GM23248 (cell line): ENCODE results near the gene ACAP2. TPM values are rescaled to one million over a fixed set of nuclear protein-coding genes. Genes with fewer than 3 reads are reported as not detected.
A peak's percentile ranks its signal among the peaks of the same experiment; 100 is the strongest.

Experiments used
- DNase-seq: peaks from one replicate; pipeline ENCODE4 v3.0.0-alpha.2; 2015
- H2AFZ ChIP-seq: fragments of 200-600 bp; sonication (generic); 2 replicates; pipeline ENCODE4 v1.6.1; 2016; ENCODE audit warnings: antibody characterized with exemption
- H3F3A ChIP-seq: fragments of 200-600 bp; sonication (generic); 2 replicates; pipeline ENCODE4 v1.6.1; 2016; ENCODE audit warnings: mild to moderate bottlenecking, antibody characterized with exemption, mixed run types; ENCODE audit not compliant: insufficient read depth
- H3K27ac ChIP-seq: fragments of 200-600 bp; sonication (generic); 2 replicates; pipeline ENCODE4 v1.5.1; 2016; ENCODE audit warnings: mild to moderate bottlenecking
- H3K27me3 ChIP-seq: fragments of 200-600 bp; sonication (generic); replicated peaks from 2 replicates; pipeline ENCODE4 v1.6.1; 2016; ENCODE audit warnings: mild to moderate bottlenecking; ENCODE audit not compliant: insufficient read depth
- H3K36me3 ChIP-seq: fragments of 200-600 bp; sonication (generic); 2 replicates; pipeline ENCODE4 v1.6.1; 2016; ENCODE audit warnings: low read depth, mild to moderate bottlenecking
- H3K4me1 ChIP-seq: fragments of 200-600 bp; sonication (generic); 2 replicates; pipeline ENCODE4 v1.6.1; 2016; ENCODE audit warnings: mild to moderate bottlenecking; ENCODE audit not compliant: insufficient read depth
- H3K4me2 ChIP-seq: fragments of 200-600 bp; sonication (generic); one replicate; pipeline ENCODE4 v1.6.1; 2016; ENCODE audit warnings: mild to moderate bottlenecking; ENCODE audit not compliant: unreplicated experiment
- H3K4me3 ChIP-seq: fragments of 200-600 bp; sonication (generic); 2 replicates; pipeline ENCODE4 v1.5.1; 2016; ENCODE audit warnings: mild to moderate bottlenecking
- H3K79me2 ChIP-seq: fragments of 200-600 bp; sonication (generic); 2 replicates; pipeline ENCODE4 v1.6.1; 2016; ENCODE audit warnings: mild to moderate bottlenecking; ENCODE audit not compliant: insufficient read depth
- H3K9ac ChIP-seq: fragments of 200-600 bp; sonication (generic); 2 replicates; pipeline ENCODE4 v1.6.1; 2016; ENCODE audit warnings: mild to moderate bottlenecking
- H3K9me2 ChIP-seq: fragments of 200-600 bp; sonication (generic); 2 replicates; pipeline ENCODE4 v1.6.1; 2016; ENCODE audit warnings: mixed run types, mild to moderate bottlenecking, moderate library complexity; ENCODE audit not compliant: insufficient read depth
- H3K9me3 ChIP-seq: fragments of 200-600 bp; sonication (generic); one replicate; pipeline ENCODE4 v1.6.1; 2017; ENCODE audit warnings: low read depth
- H4K20me1 ChIP-seq: fragments of 200-600 bp; sonication (generic); 2 replicates; pipeline ENCODE4 v1.6.0; 2016; ENCODE audit not compliant: insufficient read depth
- EZH2 ChIP-seq: fragments of 200-600 bp; sonication (generic); IDR thresholded peaks from 2 replicates; pipeline ENCODE4 v1.6.1; 2018; ENCODE audit warnings: antibody characterized with exemption, mild to moderate bottlenecking; ENCODE audit not compliant: insufficient read depth, poor library complexity, severe bottlenecking
- EZH2phosphoT487 ChIP-seq: fragments of 200-600 bp; sonication (generic); IDR thresholded peaks from 2 replicates; pipeline ENCODE4 v1.6.1; 2018; ENCODE audit warnings: antibody characterized with exemption, moderate library complexity, mild to moderate bottlenecking, low read depth; ENCODE audit not compliant: insufficient read depth
- WGBS, 2 experiments: methylation state at CpG; one replicate each; pipeline ENCODE4 v1.1.6; 2015 to 2017; ENCODE audit warnings: low lambda C conversion rate in 2 of 2, low coverage in 1 of 2; ENCODE audit errors: missing lambda C conversion rate in 2 of 2; 5-methylcytosine and 5-hydroxymethylcytosine counted together
- in situ Hi-C: fragments of 300-500 bp; cut with MboI; formaldehyde crosslinking; loops from 2 replicates; pipeline ENCODE4 v1.15.0; 2020
- polyA plus RNA-seq: library from polyadenylated mRNA; unstranded; fragments of >200 nt; fragmentation: Nextera tagmentation; extraction: Ambion mirVana; gene quantifications from 2 replicates; pipeline ENCODE4 v1.2.1, GENCODE V29; 2016
- total RNA-seq: library from RNA; depleted of rRNA; stranded (reverse); fragments of >200 nt; shearing (Covaris generic); gene quantifications from 2 replicates; pipeline ENCODE4 v1.2.3, GENCODE V29; 2014

Gene ACAP2
- total and polyA plus RNA-seq, 2 experiments from 2014 or later = 47.8 to 49.9 TPM

DNA sequence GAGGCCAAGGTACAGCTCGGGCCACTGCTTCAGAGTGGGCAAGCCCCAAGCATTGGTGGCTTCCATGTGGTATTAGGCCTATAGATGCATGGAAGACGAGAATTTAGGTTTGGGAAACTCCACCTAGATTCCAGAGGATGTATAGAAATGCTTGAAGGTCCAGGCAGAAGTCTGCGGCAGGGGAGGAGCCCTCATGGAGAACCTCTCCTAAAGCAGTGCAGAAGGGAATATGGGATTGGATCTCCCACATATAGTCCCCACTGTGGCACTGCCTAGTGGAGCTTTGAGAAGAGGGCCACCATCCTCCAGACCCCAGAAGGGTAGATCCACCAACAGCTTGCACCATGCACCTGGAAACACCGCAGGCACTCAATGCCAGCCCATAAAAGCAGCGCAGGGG, 123.8 kb downstream of the ACAP2 start:
- no peak for DNase-seq
- H2AFZ ChIP-seq = no peak overlapping the region
- no peak overlapping the region for H3K4me2 ChIP-seq
- H3K9me3 ChIP-seq = no peaks in the 10 kb centered on the region
- WGBS, 2 experiments = 94 to 95% methylated on average over 5 of the region's 5 CpGs
- H3K9ac ChIP-seq = no peak overlapping the region
- no peaks in the 10 kb centered on the region for H3K4me1 ChIP-seq
- no peaks in the 10 kb centered on the region for H3F3A ChIP-seq
- H3K27me3 ChIP-seq = no peaks in the 10 kb centered on the region
- H4K20me1 ChIP-seq = no peaks in the 10 kb centered on the region
- no peaks in the 10 kb centered on the region for H3K79me2 ChIP-seq
- TF ChIP-seq EZH2phosphoT487 (no peak), EZH2 (no peak)
- no peak overlapping the region for H3K27ac ChIP-seq
- H3K4me3 ChIP-seq = no peak overlapping the region
- in situ Hi-C loops = no loop called here
- peaks cover 8% of the 10 kb centered on the region; the same call in 1 of the 2 replicates for H3K36me3 ChIP-seq
- H3K9me2 ChIP-seq = no peaks in the 10 kb centered on the region

DNA sequence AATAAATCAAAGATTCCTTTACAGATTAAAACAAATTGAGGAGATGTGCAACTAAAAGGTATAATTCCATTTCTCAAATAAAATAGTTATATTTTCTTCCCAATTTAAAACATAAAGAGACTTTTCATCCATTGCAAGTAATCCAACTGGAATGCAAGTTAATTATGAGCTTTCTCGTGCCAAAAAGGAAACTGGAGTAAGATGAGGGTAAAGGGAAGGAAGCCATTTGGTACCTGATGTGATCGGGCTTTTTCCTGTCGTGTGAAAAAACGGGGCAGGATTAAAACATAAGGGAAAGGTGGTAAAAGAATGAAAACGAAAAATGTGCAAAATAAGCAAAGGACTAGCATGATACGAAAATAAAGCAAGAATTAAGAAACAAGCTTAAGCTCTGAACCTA, 130.1 kb downstream of the ACAP2 start:
- H3K4me2 ChIP-seq = no peak overlapping the region
- peak; percentile 4 for DNase-seq
- in situ Hi-C loops = no loop called here

DNA sequence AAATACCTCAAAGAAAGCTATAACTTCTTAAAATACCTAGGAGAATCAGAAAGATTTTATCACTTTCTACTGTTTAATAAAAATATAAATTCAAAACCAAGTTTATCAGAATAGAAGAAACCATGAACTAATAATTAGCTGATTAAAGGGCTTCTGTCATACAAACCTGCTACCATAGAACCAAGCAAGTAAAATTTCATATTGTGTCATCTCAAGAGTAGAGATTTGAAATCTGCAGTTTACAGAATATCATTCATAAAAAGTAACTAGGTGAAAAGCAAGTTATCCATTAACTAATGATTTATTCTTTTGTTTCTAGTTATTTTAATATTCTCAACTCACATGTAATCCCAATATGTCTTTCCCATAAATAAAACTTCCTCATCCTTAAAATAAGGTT, 135.1 kb downstream of the ACAP2 start:
- Histone ChIP-seq H3K27ac (no peak overlapping the region), H3K4me3 (no peak overlapping the region), H3K9ac (no peak overlapping the region), H3F3A (peaks cover 5% of the 10 kb centered on the region; the same call in 1 of the 2 replicates), H3K4me2 (no peak overlapping the region), H4K20me1 (no peaks in the 10 kb centered on the region), H3K9me3 (no peaks in the 10 kb centered on the region), H3K27me3 (no peaks in the 10 kb centered on the region), H3K79me2 (no peaks in the 10 kb centered on the region), H3K4me1 (0 out of 2 replicates have a peak, but pooled peaks cover under 1% of the 10 kb centered on the region), H3K36me3 (peaks cover 9% of the 10 kb centered on the region), H2AFZ (no peak overlapping the region), H3K9me2 (no peaks in the 10 kb centered on the region)
- no peak for TF ChIP-seq EZH2phosphoT487
- no peak for TF ChIP-seq EZH2
- in situ Hi-C loops = no loop called here
- no peak for DNase-seq

More for the DNA sequence above, 130.1 kb downstream of the ACAP2 start:
- Histone ChIP-seq H3K27me3 (no peaks in the 10 kb centered on the region), H3K4me3 (no peak overlapping the region), H3F3A (no peaks in the 10 kb centered on the region), H3K9ac (no peak overlapping the region), H3K36me3 (no peaks in the 10 kb centered on the region; the same call in 1 of the 2 replicates), H3K4me1 (no peaks in the 10 kb centered on the region), H2AFZ (no peak overlapping the region), H4K20me1 (no peaks in the 10 kb centered on the region), H3K9me2 (no peaks in the 10 kb centered on the region), H3K27ac (no peak overlapping the region), H3K9me3 (no peaks in the 10 kb centered on the region), H3K79me2 (no peaks in the 10 kb centered on the region)
- no peak for TF ChIP-seq EZH2
- TF ChIP-seq EZH2phosphoT487 = no peak
- WGBS, 2 experiments = 86 to 91% methylated on average over 6 of the region's 6 CpGs

DNA sequence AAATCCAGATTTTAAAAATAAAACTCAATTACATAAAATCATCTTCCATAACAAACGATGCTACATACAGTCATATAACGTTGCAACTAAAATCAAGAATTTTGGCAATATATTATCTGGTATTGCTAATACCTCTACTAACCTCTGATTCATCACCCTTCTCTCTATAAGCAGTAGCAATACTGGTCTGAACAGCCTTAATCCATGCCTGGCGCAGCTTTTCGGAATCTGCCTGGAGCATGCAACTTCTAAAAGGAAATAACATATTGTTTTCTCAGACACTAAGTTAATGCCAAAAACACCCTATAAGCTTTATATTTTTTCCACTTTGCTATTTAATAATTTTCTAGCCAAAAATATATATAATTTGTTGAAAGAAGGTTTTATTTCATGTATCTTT, 136.5 kb downstream of the ACAP2 start:
- H3K4me3 ChIP-seq = no peak overlapping the region
- H2AFZ ChIP-seq = no peak overlapping the region
- H3K79me2 ChIP-seq = no peaks in the 10 kb centered on the region; the same call in 1 of the 2 replicates
- WGBS, 2 experiments = 97% methylated on average over 4 of the region's 4 CpGs
- peaks cover 7% of the 10 kb centered on the region; the same call in 1 of the 2 replicates for H3F3A ChIP-seq
- H3K9me3 ChIP-seq = no peaks in the 10 kb centered on the region
- H3K4me2 ChIP-seq = no peak overlapping the region
- no peaks in the 10 kb centered on the region for H3K9me2 ChIP-seq
- in situ Hi-C loops = no loop called here
- no peak overlapping the region for H3K9ac ChIP-seq
- no peaks in the 10 kb centered on the region for H4K20me1 ChIP-seq
- DNase-seq = no peak
- H3K4me1 ChIP-seq = 0 out of 2 replicates have a peak, but pooled peaks cover 7% of the 10 kb centered on the region
- TF ChIP-seq EZH2 = no peak
- TF ChIP-seq EZH2phosphoT487 = no peak
- no peak overlapping the region for H3K27ac ChIP-seq
- H3K27me3 ChIP-seq = no peaks in the 10 kb centered on the region
- peaks cover 14% of the 10 kb centered on the region for H3K36me3 ChIP-seq

DNA sequence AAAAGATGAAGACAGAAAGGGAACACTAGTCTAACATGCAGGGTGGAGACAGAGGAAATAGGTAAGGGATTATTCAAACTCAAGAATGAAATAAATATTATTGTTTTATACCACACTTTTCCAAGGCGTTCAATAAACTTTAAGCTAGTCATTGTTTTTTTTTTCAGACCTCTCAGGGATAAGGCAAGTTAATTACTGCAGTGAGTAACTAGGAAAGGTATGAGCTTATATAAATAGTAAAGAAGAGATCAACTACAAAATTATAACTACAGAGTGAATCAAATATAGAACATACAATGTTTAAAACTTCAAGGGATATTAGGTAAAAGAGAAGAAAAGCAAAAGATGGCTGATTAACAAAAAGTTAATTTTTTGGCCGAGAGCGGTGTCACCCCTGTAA, 140.4 kb downstream of the ACAP2 start:
- Histone ChIP-seq H3K79me2 (no peaks in the 10 kb centered on the region; the same call in 1 of the 2 replicates), H3K4me3 (no peak overlapping the region), H3K36me3 (peaks cover 21% of the 10 kb centered on the region), H3K27me3 (no peaks in the 10 kb centered on the region), H3K27ac (no peak overlapping the region), H4K20me1 (no peaks in the 10 kb centered on the region), H3F3A (peaks cover 7% of the 10 kb centered on the region; the same call in 1 of the 2 replicates), H3K4me1 (0 out of 2 replicates have a peak, but pooled peaks cover 7% of the 10 kb centered on the region), H3K9me3 (no peaks in the 10 kb centered on the region), H3K9ac (no peak overlapping the region), H3K9me2 (no peaks in the 10 kb centered on the region), H3K4me2 (no peak overlapping the region), H2AFZ (no peak overlapping the region)
- DNase-seq = peak; percentile 22
- in situ Hi-C loops = no loop called here
- WGBS, 2 experiments = 89 to 90% methylated on average over 3 of the region's 3 CpGs
- TF ChIP-seq EZH2 (no peak), EZH2phosphoT487 (no peak)
